Tibial artery (tissue), 4 donors: ENCODE results near the gene TNFRSF6B.

Experiments used
- DNase-seq, 2 donors: peaks; one replicate each; pipeline ENCODE4 v3.0.0-alpha.2; 2019
- H3K27ac ChIP-seq, 2 donors: fragments of 200-600 bp; sonication (generic) in 1 of 2; 1 replicate in 1 of 2; 2 replicates in 1 of 2; pipeline ENCODE4 v1.5.1; 2018 to 2019; ENCODE audit warnings: mild to moderate bottlenecking in 1 of 2
- H3K27me3 ChIP-seq, 2 donors: fragments of 200-600 bp; sonication (generic) in 1 of 2; one replicate each; pipeline versions ENCODE4 v1.5.1 to v1.6.0; 2016 to 2019
- H3K36me3 ChIP-seq, 3 donors: fragments of 200-600 bp; sonication (generic) in 2 of 3; one replicate each; pipeline ENCODE4 v1.5.1; 2016 to 2019; ENCODE audit warnings: mild to moderate bottlenecking in 2 of 3
- H3K4me1 ChIP-seq, 4 donors: fragments of 200-600 bp; sonication (generic) in 2 of 4; 1 replicate in 3 of 4; 2 replicates in 1 of 4; pipeline ENCODE4 v1.5.1; 2016 to 2019
- H3K4me3 ChIP-seq, 2 donors: fragments of 200-600 bp; sonication (generic) in 1 of 2; 1 replicate in 1 of 2; 2 replicates in 1 of 2; pipeline ENCODE4 v1.5.1; 2018 to 2019; ENCODE audit warnings: mild to moderate bottlenecking in 2 of 2
- H3K9me3 ChIP-seq, 3 donors: fragments of 200-600 bp; sonication (generic) in 1 of 3; one replicate each; pipeline ENCODE4 v1.5.1; 2016 to 2019
- CTCF ChIP-seq, 2 experiments: fragments of 200-600 bp in 1 of 2; fragments of 450-650 bp in 1 of 2; IDR thresholded peaks; one replicate each; pipeline ENCODE4 v1.5.1; 2017 to 2019; ENCODE audit warnings: antibody characterized with exemption in 2 of 2, mild to moderate bottlenecking in 1 of 2, moderate library complexity in 1 of 2
- intact Hi-C: fragments of 100-400 bp; cut with DNase I; formaldehyde crosslinking; loops from one replicate; pipeline ENCODE4 v1.15.0; 2023; ENCODE audit warnings: low total_unique reads

Gene TNFRSF6B

DNA sequence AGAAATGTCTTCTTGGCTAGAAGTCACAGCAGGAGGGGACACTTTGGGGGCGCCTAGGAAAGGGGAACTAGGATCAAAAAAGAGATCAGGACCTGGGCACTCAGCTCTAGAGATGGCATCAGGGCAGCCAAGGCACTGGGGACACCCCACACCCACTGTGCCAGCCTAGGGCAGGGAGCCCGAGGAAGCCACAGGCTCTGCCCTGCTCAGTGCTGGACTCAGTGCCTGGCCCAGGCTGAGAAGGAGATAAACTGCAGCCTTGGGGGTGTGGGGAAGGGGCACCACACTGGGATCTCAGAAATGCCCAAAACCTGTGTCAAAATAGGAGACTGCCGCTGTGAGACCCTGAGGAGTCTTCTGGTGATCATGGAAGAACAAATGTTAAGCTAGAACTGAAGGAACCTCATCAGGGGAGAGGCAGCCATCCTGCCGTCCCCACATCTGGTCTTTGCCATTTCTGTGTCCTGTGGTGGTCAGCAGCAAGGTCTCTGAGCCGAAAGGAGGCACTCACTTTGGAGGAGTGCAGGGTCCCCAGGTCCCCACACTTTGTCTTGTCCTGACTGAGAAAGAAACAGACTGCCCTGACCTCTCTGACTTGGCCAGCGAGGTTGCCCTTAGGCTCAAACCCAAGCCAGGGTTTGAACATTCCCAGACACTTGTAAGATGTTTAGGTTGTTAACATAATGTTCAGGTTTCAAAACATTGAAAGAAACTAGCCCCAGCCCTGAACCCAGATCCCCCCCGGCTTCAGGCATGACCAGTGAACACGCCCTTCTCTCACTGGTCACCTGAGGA is 9.0 kb downstream of the TNFRSF6B start:
- Histone ChIP-seq H3K4me1 (peaks cover 0 to 34% (median 26%) of the 10 kb centered on the region in 4 donors), H3K27me3 (no peaks in the 10 kb centered on the region), H3K27ac (no peak overlapping the region), H3K9me3 (no peaks in the 10 kb centered on the region), H3K4me3 (no peak overlapping the region), H3K36me3 (peaks cover 14 to 72% (median 31%) of the 10 kb centered on the region in 3 donors)
- peak in 1 of 2 donors; percentile 50 for DNase-seq
- intact Hi-C loops, result loop anchor here (5.0 kb wide), 2 partner anchors 48 to 78 kb away; partner anchors contain the start of genes GMEB2 and RTEL1
- TF ChIP-seq CTCF (IDR thresholded peaks at IDR 0.05), result no peak

DNA sequence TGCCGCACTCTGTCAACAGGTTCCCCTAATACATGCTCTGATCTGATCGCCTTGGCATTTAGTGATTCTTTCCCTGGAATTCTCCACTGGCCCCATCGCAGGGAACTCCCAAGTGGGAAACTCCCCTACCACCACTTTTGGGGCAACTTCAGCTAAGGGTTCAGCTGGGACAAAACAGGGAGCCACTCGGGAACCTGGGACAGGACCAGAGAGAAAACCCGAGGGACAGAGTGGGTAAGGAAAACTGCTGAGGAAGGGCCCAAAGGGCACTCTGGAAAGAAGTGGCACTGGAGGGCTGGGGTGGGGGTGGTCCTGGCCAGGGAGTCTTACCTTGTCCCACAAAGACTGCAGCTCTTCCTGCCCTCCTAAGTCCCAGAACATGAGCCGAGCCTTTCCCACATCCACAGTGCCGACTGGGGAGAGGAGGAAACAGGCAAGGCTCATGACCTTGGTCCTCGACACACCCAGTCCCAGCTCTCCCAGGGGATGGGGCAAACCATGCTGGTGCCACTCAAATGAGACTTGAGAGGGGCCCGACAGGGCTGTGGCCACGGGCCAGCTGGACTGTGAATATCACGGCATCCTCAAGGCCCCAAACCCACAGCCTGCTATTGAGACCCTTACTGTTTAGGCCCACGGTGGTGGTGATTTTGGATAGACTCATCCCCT is 9.7 kb downstream of the TNFRSF6B start:
- H3K27me3 ChIP-seq, result no peaks in the 10 kb centered on the region
- peaks cover 21 to 69% (median 34%) of the 10 kb centered on the region in 3 donors for H3K36me3 ChIP-seq
- H3K4me3 ChIP-seq, result peak overlapping the region in 1 of 2 donors; percentile 82
- intact Hi-C loops, result loop anchor here (5.0 kb wide), 2 partner anchors 49 to 79 kb away; partner anchors contain the start of genes GMEB2 and RTEL1
- H3K9me3 ChIP-seq, result no peaks in the 10 kb centered on the region
- DNase-seq, result peak in 1 of 2 donors; percentile 53
- H3K4me1 ChIP-seq, result peaks cover 0 to 38% (median 28%) of the 10 kb centered on the region in 4 donors
- H3K27ac ChIP-seq, result peak overlapping the region in 1 of 2 donors; percentile 76
- TF ChIP-seq CTCF (IDR thresholded peaks at IDR 0.05), result no peak

DNA sequence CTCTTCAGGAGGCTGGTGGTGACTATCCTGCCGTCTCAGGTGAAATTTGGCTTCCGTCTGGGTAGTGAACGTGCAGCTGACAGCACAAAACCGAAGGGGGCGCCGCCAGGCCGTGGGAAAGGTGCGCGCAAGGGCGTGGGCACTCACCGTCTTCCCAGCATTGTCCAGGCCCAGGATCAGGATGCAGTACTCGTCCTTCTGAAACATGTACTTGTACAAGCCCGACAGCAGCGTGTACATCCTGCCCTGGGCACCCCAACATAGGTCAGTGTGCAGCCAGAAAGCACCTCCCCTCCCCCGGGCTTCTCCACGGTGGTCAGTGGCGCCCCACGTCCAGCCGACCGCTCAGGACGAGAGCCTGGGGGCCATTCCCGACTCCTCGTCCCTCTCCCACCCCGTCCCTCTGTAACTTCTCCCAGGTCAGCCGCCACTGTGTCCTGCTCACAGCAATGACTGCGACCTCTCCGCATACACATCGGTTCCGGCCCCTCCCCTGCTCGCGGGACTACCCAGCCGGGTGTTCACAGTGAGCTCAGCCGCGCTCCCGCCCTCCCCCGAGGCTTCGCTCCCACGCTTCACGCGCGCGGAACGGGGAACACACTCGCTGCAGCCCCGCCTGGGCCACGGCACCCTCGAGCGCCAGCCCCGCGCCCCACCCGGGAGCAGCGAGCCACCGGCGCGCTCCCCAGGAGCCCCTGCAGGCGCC is 10.6 kb downstream of the TNFRSF6B start:
- intact Hi-C loops, result loop anchor here (5.0 kb wide), 2 partner anchors 50 to 80 kb away; partner anchors contain the start of genes GMEB2 and RTEL1
- Histone ChIP-seq H3K9me3 (no peaks in the 10 kb centered on the region), H3K4me1 (peaks cover 0 to 40% (median 28%) of the 10 kb centered on the region in 4 donors), H3K27me3 (no peaks in the 10 kb centered on the region), H3K36me3 (peaks cover 27 to 70% (median 42%) of the 10 kb centered on the region in 3 donors), H3K27ac (peak overlapping the region; percentile 76 to 86), H3K4me3 (peak overlapping the region; percentile 82 to 83)
- no peak for TF ChIP-seq CTCF (IDR thresholded peaks at IDR 0.05)
- peak in 1 of 2 donors; percentile 74 for DNase-seq

DNA sequence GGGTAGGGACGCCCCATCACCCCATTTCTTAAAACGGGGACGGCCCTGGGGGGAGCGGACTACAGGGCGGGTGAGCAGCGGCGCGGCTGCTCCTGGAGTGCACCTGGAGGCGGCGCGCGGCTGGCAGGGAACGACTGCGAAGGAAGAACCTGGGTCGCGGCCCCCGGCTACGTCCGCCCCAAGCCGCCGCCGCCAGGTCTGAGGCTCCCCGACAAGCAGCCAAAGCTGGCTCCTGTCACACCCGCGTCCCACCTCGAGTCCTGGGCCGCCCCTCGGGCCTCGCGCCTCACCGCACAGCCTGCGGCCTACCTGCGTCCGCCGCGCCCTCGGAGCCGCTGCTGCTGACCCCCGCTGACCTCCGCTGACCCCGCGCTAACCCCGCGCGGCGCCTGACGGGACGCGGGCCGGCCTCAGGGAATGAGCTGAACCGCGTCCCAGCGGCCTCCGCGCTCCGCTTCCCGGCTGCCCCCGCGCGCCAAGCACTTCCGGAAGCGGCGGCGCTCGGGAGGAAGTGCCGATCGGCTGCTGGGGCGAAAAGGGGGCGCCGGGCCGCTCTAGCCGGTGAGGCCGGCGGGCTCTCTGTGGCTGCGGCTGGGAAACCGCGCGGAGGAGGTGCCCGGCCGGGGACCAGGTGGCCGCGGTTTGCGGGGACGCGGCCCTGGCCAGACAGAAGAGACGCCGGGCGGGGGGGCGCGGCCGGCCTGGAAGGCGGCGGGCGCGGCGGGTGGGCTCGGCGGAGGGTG is 11.3 kb downstream of the TNFRSF6B start, which contains the start of the genes ARFRP1 and ZGPAT:
Gene ARFRP1 (minus strand): TSS at position 419 of the 743 bp plus-strand sequence. CDS start 885 bp downstream, outside the sequence.
Gene ZGPAT (plus strand): TSS at position 482 of the 743 bp plus-strand sequence. CDS start 542 bp downstream, outside the sequence.
- peak within 1 kb of the TSS; percentile 76 to 86 for H3K27ac ChIP-seq
- no peaks in the 10 kb centered on the region for H3K27me3 ChIP-seq
- H3K36me3 ChIP-seq, result peaks cover 34 to 75% (median 50%) of the 10 kb centered on the region in 3 donors
- intact Hi-C loops, result loop anchor here (5.0 kb wide), 2 partner anchors 50 to 80 kb away; partner anchors contain the start of genes GMEB2 and RTEL1
- DNase-seq, result peak; percentile 85 to 93
- peak within 1 kb of the TSS; percentile 82 to 83 for H3K4me3 ChIP-seq
- no peak for TF ChIP-seq CTCF (IDR thresholded peaks at IDR 0.05)
- peaks cover 0 to 40% (median 28%) of the 10 kb centered on the region in 4 donors for H3K4me1 ChIP-seq
- H3K9me3 ChIP-seq, result no peaks in the 10 kb centered on the region
